Kidney capillary endothelial cell (primary cell): Measurements from ENCODE around the gene ARFGEF3.
"Not testable (repeated sequence)": the region's sequence is repeated elsewhere in the genome, so short reads cannot be mapped to it uniquely, and the experiment has no call there.

Experiments
- DNase-seq: peaks from one replicate; pipeline ENCODE4 v3.0.0-alpha.2; 2018; ENCODE audit warnings: low spot score

ARFGEF3 gene

DNA sequence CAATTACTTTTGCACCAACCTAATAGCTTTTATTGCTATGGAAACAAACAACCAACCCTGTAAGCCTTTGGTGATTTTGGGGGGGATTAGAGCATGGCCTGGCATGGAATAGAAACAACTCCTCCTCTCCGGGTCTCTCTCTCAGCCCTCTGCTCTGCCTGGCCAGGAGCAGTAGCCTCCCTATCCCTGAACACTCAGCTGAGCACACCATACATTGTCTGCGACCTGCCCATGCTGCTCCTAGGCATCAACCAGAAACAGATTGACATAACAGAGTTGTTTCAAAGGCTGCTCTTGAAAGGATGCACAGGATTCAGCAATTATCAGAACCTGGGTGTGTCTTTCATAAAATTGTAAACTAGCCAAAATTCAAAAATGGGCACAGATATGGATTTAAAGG lies 186.1 kb downstream of the ARFGEF3 start:
- no peak for DNase-seq

GRCh38 chr6:138349891-138350290 lies 188.2 kb downstream of the ARFGEF3 start:
- DNase-seq, result no peak

GRCh38 chr6:138357928-138358327 lies 196.2 kb downstream of the ARFGEF3 start:
- DNase-seq, result no peak

DNA sequence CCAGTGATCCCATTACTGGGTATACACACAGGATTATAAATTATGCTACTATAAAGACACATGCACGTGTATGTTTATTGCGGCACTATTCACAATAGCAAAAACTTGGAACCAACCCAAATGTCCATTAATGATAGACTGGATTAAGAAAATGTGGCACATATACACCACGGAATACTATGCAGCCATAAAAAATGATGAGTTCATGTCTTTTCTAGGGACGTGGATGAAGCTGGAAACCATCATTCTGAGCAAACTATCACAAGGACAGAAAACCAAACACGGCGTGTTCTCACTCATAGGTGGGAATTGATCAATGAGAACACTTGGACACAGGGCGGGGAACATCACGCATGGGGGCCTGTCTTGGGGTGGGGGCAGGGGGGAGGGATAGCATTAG lies 206.9 kb downstream of the ARFGEF3 start:
- not testable (repeated sequence) for DNase-seq

DNA sequence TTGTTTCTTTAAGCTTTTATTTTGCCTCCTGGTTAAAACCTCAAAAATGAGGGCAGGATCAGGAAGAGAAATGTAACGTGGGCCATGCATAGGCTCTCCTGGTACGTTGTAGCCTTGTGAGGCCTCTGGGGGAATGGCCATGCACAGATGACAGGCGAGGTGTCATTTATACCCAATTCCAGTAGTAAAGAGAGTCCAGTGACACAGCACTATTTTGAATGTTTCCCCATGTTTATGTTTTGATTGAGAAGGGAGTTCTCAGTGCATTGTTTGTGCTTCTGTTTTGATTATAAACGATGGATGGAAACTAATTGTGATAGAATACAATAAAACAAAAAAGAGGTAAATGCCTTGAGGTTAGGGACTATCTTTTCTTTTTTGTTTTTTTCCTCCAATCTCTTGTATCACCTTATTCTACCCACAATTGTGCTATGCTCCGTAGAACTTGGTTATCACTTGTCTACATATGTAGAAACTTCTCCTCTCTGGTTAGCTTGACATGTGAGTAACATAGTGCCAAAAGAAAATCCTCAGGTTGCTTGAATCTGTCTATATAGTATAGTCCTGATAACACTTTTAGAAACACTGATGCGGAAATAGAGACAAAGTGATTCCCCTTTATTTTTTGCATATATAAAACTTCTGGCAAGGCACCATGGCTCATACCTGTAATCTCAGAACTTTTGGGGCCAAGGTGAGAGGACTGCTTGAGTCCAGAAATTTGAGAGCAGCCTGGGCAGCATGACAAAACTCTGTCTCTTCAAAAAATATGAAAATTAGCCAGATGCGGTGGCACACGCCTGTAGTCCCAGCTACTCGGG lies 209.1 kb downstream of the ARFGEF3 start:
- no peak for DNase-seq

DNA sequence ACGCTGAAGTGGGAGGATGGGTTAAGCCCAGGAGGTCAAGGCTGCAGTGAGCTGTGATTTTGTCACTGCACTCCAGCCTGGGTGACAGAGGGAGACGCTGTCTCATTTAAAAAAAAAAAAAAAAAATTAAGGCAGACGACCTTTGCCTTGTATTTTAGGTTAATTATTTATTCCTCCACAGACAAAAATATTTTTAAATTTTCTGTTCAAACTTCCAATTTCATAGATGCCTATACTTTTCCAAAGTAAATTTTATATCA lies 209.6 kb downstream of the ARFGEF3 start:
- no peak for DNase-seq

GRCh38 chr6:138371720-138372119 lies 210.0 kb downstream of the ARFGEF3 start:
- DNase-seq, result peak; percentile 42

- DNase-seq, result peak; percentile 56
Observed at GRCh38 chr6:138372711-138373463, 211.1 kb downstream of the ARFGEF3 start.

DNA sequence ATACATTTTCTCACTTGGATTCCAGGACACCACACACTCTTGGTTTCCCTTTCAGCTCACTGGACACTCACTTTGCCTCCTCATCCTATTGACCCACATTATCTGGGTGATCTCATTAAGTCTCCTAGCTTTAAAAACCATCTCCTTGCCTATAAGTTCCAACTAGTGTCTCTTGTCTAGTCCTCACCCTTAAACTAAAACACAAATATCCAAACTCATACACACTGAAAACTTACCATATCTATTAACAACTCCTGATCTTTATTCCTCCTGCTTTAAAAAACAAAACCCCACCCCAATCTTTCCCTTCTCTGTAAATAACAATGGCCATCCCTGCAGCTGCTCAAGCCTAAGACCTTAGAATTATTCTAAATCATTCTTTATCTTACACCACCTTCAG lies 212.5 kb downstream of the ARFGEF3 start:
- no peak for DNase-seq

DNA sequence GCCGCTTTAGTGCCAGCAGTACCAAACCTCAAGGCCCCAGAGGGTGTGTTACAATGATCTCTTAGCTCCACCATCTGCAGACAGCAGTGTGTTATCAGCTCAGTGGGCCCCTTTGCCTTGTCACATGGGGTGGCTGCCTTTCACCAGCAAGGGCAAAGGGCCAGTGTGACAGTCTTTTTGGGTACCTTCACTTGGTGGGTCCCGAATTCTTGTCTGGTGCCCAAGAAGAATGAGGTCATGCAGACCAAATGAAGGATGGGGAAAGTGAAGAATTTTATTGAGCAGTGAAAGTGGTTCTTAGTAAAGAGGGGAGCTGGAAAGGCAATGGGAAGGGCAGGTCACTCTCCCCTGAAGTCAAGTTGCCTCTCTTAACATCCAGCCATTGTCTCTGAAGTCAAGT lies 213.1 kb downstream of the ARFGEF3 start:
- no peak for DNase-seq

DNA sequence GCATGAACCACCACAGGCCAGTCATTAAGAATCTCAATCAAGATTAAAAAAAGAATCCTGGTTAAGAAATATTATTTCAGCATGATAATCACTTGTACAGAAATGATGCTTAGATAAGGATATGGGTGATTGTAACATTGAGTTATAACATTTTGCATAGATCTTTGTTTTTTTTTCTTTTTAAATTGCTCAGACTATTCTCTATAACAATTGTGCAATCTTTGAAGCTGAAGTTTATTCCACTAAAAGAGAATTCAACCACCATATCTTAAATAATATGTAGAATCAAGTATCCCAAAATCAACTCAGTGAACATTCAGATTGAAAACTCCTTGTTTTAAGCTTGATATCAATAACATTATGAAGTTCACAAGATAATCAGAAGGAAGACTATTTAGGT lies 215.3 kb downstream of the ARFGEF3 start:
- DNase-seq, result no peak

- DNase-seq, result no peak
Observed at GRCh38 chr6:138377844-138378243, 216.1 kb downstream of the ARFGEF3 start, which contains the start of gene SMIM28. Gene SMIM28, plus strand, starts transcription at chr6:138377905. Its CDS starts 168 bp downstream, at chr6:138378073.

DNA sequence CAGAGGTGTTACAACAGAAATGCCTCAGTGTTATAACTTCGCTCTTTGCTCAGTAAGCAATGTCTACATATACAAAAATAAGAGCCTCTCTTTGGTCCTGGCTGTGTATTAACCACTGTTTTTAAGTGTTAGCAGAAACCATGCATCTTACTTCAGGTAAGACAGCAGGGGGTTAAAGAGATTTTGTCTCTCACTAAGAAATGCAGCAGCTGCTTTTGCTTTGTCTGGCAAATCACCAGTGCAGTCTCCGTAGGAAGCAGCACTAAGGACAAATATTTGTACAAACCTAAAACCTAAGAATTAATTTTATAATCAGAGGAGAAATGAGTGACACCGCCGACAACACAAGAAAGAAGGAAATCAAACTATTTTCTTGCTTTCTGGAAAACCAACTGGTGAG lies 216.7 kb downstream of the ARFGEF3 start:
- DNase-seq, result no peak

- DNase-seq, result no peak
Observed at GRCh38 chr6:138382498-138383265, 220.9 kb downstream of the ARFGEF3 start.

DNA sequence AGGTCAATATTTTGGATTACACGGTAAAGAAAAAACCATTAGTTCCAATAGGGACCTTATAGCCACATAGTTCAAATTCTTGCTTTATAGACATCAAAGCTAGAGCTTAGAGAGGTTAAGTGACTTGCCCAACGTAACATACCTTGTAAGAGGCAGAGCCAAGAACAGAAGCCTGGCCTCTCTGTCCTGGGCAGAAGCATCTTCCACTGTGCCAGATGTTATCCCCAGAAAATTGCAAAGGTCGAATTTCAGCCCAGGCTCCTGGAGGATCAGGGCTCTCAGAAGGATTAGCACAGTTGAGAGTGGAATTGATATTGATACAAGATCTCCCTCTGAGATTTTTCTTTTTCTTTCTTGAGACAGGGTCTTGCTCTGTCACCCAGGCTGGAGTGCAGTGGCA lies 222.0 kb downstream of the ARFGEF3 start:
- DNase-seq, result no peak

DNA sequence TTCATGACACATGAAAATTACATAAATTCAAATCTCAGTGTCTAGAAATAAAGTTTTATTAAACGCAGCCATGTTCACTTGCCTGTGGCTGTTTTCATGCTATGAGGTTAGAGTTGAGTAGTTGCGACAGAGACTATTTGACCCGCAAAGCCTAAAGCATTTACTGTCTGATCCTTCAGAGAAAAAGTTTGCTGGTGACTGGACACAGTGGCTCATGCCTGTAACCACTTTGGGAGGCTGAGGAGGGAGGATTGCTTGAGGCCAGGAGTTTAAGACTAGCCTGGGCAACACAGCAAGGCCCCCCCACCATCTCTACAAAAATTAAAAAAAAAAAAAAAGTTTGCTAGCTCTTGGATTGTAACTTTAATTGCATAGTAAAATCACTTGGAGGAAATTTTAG lies 225.2 kb downstream of the ARFGEF3 start:
- no peak for DNase-seq

- no peak for DNase-seq
Observed at GRCh38 chr6:138387577-138388368, 226.0 kb downstream of the ARFGEF3 start.

GRCh38 chr6:138389551-138389950 lies 227.8 kb downstream of the ARFGEF3 start:
- DNase-seq, result no peak
